ENCODE results near the gene SLC25A27.

Gene SLC25A27

GRCh38 chr6:46652232-46652602 lies 558 bp upstream of the SLC25A27 start:
- DNase-seq = no peak

- DNase-seq = no peak
These were observed 842 bp downstream of the SLC25A27 start for GRCh38 chr6:46653439-46654195.

- DNase-seq = no peak
These were observed 3.0 kb downstream of the SLC25A27 start for GRCh38 chr6:46655803-46656202.

- DNase-seq = no peak
These were observed 4.9 kb downstream of the SLC25A27 start for GRCh38 chr6:46657642-46658041.

GRCh38 chr6:46661483-46661882 lies 8.7 kb downstream of the SLC25A27 start:
- no peak for DNase-seq

GRCh38 chr6:46667377-46667776 lies 14.6 kb downstream of the SLC25A27 start:
- no peak for DNase-seq

GRCh38 chr6:46674410-46674809 lies 21.6 kb downstream of the SLC25A27 start:
- no peak for DNase-seq

GRCh38 chr6:46676604-46677313 lies 24.0 kb downstream of the SLC25A27 start:
- no peak for DNase-seq

- no peak for DNase-seq
These were observed 24.5 kb downstream of the SLC25A27 start for GRCh38 chr6:46677314-46677654.

- DNase-seq = no peak
These were observed 32.0 kb downstream of the SLC25A27 start for GRCh38 chr6:46684771-46685170.

- DNase-seq = no peak
These were observed 34.9 kb downstream of the SLC25A27 start, which contains the start of gene TDRD6 for GRCh38 chr6:46687619-46688097. TDRD6 (plus strand) TSS chr6:46687885; CDS start chr6:46688129, 244 bp downstream.

GRCh38 chr6:46688117-46688965 lies 35.6 kb downstream of the SLC25A27 start:
- no peak for DNase-seq

GRCh38 chr6:46688966-46689335 lies 36.2 kb downstream of the SLC25A27 start:
- no peak for DNase-seq

GRCh38 chr6:46689657-46690056 lies 36.9 kb downstream of the SLC25A27 start:
- DNase-seq = no peak

- DNase-seq = no peak
These were observed 37.5 kb downstream of the SLC25A27 start for GRCh38 chr6:46690141-46690755.

- no peak for DNase-seq
These were observed 38.2 kb downstream of the SLC25A27 start for GRCh38 chr6:46690911-46691451.

GRCh38 chr6:46699970-46700369 lies 47.2 kb downstream of the SLC25A27 start:
- no peak for DNase-seq

GRCh38 chr6:46704562-46704961 lies 51.8 kb downstream of the SLC25A27 start:
- DNase-seq = peak; percentile 11

- DNase-seq = peak; percentile 27
These were observed 53.7 kb downstream of the SLC25A27 start for GRCh38 chr6:46706464-46706863.

GRCh38 chr6:46711491-46711890 lies 58.7 kb downstream of the SLC25A27 start:
- no peak for DNase-seq

GRCh38 chr6:46715141-46715540 lies 62.4 kb downstream of the SLC25A27 start:
- no peak for DNase-seq

- DNase-seq = no peak
These were observed 66.3 kb downstream of the SLC25A27 start for GRCh38 chr6:46719099-46719498.

- no peak for DNase-seq
These were observed 67.6 kb downstream of the SLC25A27 start for GRCh38 chr6:46720401-46720800.

Data from NK-92 treated with Interleukin-12 subunit alpha and Interleukin-12 subunit beta, amount 100 ng/mL, for 24 hours (cell line).